Measurements from ENCODE around the gene PLPPR1. TPM values are rescaled to one million over a fixed set of nuclear protein-coding genes. Genes with fewer than 3 reads are reported as not detected.
"Not testable (repeated sequence)": the region's sequence is repeated elsewhere in the genome, so short reads cannot be mapped to it uniquely, and the experiment has no call there.

PLPPR1 gene
- total RNA-seq, 4 donors from 2014 or later, result 0.47 to 0.57 TPM; not detected in 2

GRCh38 chr9:101126556-101126955 lies 98.0 kb downstream of the PLPPR1 start:
- Histone ChIP-seq H3K27me3 (no peaks in the 10 kb centered on the region), H3K9me3 (peaks cover 0 to 10% (median 0%) of the 10 kb centered on the region in 3 donors), H3K36me3 (no peaks in the 10 kb centered on the region), H3K4me1 (no peaks in the 10 kb centered on the region), H3K27ac (no peak overlapping the region), H3K4me3 (no peak overlapping the region)
- WGBS, 2 donors, result 35 to 42% methylated on average over 2 of the region's 2 CpGs
- no peak for TF ChIP-seq CTCF (IDR thresholded peaks at IDR 0.05)
- intact Hi-C loops (cut with DNase I), result loop anchor here (10.0 kb wide), 1 partner anchor 178 kb away; no protein-coding TSS in a partner anchor
- DNase-seq, result no peak

- H3K4me3 ChIP-seq, H3K27ac ChIP-seq, DNase-seq, H3K36me3 ChIP-seq, H3K27me3 ChIP-seq, H3K9me3 ChIP-seq, H3K4me1 ChIP-seq: not testable (repeated sequence)
- intact Hi-C loops (cut with DNase I), result loop anchor here (10.0 kb wide), 1 partner anchor 177 kb away; no protein-coding TSS in a partner anchor
- WGBS, 2 donors, result 36 to 60% methylated on average over 1 to 3 of the region's 3 CpGs
These were observed 98.8 kb downstream of the PLPPR1 start for GRCh38 chr9:101127369-101127768.

- Histone ChIP-seq H3K4me3 (no peak overlapping the region), H3K9me3 (peaks cover 0 to 6% (median 0%) of the 10 kb centered on the region in 3 donors), H3K27ac (no peak overlapping the region), H3K27me3 (no peaks in the 10 kb centered on the region), H3K36me3 (no peaks in the 10 kb centered on the region), H3K4me1 (no peaks in the 10 kb centered on the region)
- no peak for DNase-seq
- intact Hi-C loops (cut with DNase I), result loop anchor here (10.0 kb wide), 1 partner anchor 176 kb away; no protein-coding TSS in a partner anchor
- TF ChIP-seq CTCF (IDR thresholded peaks at IDR 0.05), result no peak
These were observed 100.1 kb downstream of the PLPPR1 start for GRCh38 chr9:101128623-101129022.

- WGBS, 2 donors, result 40 to 77% methylated on average over 1 of the region's 1 CpG
These were observed 101.5 kb downstream of the PLPPR1 start for GRCh38 chr9:101130054-101130453.

GRCh38 chr9:101131326-101131725 lies 102.8 kb downstream of the PLPPR1 start:
- Histone ChIP-seq H3K4me3 (no peak overlapping the region), H3K4me1 (no peaks in the 10 kb centered on the region), H3K27me3 (no peaks in the 10 kb centered on the region), H3K27ac (no peak overlapping the region), H3K9me3 (no peaks in the 10 kb centered on the region), H3K36me3 (no peaks in the 10 kb centered on the region)
- TF ChIP-seq CTCF (IDR thresholded peaks at IDR 0.05), result no peak
- TF ChIP-seq POLR2A (IDR thresholded peaks at IDR 0.05), result no peak
- 61 to 74% methylated on average over 5 of the region's 5 CpGs for WGBS, 2 donors
- intact Hi-C loops (cut with DNase I), result no loop called here
- no peak for DNase-seq

More at GRCh38 chr9:101130054-101130453, 101.5 kb downstream of the PLPPR1 start:
- no peak for DNase-seq
- Histone ChIP-seq H3K36me3 (no peaks in the 10 kb centered on the region), H3K27ac (no peak overlapping the region), H3K4me3 (no peak overlapping the region), H3K9me3 (no peaks in the 10 kb centered on the region), H3K27me3 (no peaks in the 10 kb centered on the region), H3K4me1 (no peaks in the 10 kb centered on the region)
- TF ChIP-seq CTCF (IDR thresholded peaks at IDR 0.05) (no peak), POLR2A (IDR thresholded peaks at IDR 0.05) (no peak)
- intact Hi-C loops (cut with DNase I), result no loop called here

- H3K4me1 ChIP-seq, result no peaks in the 10 kb centered on the region
- no peaks in the 10 kb centered on the region for H3K9me3 ChIP-seq
- TF ChIP-seq POLR2A (IDR thresholded peaks at IDR 0.05) (no peak), CTCF (IDR thresholded peaks at IDR 0.05) (no peak)
- H3K27me3 ChIP-seq, result no peaks in the 10 kb centered on the region
- no peak overlapping the region for H3K27ac ChIP-seq
- H3K4me3 ChIP-seq, result no peak overlapping the region
- DNase-seq, result no peak
- no peaks in the 10 kb centered on the region for H3K36me3 ChIP-seq
- intact Hi-C loops (cut with DNase I), result no loop called here
These were observed 104.3 kb downstream of the PLPPR1 start for GRCh38 chr9:101132801-101133200.
